Measurements from ENCODE around the gene CX3CL1. TPM values are rescaled to one million over a fixed set of nuclear protein-coding genes. Genes with fewer than 3 reads are reported as not detected.
"Not testable (repeated sequence)": the region's sequence is repeated elsewhere in the genome, so short reads cannot be mapped to it uniquely, and the experiment has no call there.

Gene CX3CL1
- polyA plus RNA-seq, 3 donors, result 24.2 to 41.9 (median 30.4) TPM

DNA sequence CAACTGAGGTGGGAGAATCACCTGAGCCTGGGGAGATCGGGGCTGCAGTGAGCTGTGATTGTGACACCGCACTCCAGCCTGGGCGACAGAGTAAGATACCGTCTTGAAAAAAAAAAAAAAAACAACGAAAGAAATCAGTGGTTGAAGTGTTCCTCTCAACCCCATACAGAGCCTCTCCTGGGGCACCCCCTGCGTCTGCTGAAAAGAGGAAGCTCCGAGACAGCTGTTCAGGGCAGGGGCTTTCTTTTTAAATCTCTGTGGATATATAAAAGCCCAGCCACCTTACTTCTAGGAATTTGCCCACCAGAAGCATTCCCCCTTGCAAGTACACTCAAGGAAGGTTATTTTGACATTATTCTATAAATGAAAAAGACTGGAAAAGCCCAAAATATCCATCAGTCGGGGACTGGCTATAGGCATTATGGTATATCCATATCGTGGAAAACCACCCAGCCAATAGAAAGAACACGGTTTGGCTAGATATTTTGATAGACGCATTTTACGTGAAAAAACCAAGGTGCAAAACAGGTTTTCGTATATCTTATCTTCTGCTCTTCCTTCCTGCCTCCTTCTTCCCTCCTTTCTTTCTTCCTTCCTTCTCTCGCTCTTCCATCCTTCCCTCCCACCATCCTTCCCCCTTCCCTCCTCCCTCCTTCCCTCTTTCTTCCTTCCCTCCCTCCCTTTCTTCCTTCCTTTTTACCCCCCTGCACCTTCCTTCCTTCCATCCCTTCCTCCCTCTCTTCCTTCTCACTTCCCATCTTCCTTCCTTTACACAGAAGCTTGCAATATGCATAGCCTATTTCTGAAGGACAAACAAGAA lies 22.9 kb upstream of the CX3CL1 start:
- DNase-seq (ENCODE audit: extremely low read depth in 1 of 11, low read depth in 9 of 11, low spot score in 4 of 11), result no peak

DNA sequence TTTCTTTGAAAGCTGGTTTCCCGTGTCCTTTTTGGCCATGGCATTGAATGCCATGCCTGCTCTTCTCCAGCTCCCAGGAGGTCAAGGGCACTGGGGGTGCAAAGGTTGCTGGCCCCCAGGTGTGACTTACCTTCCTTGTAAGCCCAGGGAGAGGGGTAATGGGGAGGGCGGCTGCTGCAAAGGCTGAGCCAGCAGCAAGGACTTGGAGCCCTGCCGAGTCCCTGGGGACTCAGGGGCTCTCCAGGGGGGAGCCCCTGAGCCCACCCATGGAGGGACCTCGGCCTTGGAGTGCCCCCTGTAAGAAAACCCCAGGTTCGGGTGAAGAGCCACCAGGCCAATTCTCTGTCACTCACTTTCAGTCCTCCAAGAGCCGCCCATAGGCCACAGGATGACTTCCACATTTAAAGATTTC lies 19.6 kb upstream of the CX3CL1 start:
- DNase-seq (ENCODE audit: extremely low read depth in 1 of 11, low read depth in 9 of 11, low spot score in 4 of 11), result no peak

DNA sequence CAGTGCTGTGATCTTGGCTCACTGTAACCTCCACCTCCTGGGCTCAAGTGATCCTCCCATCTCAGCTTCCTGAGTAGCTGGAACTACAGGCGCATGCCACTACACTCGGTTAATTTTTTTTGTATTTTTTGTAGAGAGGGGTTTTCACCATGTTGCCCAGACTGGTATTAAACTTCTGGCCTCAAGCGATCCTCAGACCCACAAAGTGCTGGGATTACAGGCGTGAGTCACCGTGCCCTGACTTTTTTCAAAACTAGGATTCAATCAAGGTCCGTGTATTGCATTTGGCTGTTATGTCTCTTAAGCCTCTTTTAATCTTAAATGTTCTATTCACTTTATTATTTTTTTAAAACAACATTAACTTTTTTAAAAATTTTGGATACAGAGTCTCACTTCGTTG lies 18.0 kb upstream of the CX3CL1 start:
- DNase-seq (ENCODE audit: extremely low read depth in 1 of 11, low read depth in 9 of 11, low spot score in 4 of 11), result no peak

DNA sequence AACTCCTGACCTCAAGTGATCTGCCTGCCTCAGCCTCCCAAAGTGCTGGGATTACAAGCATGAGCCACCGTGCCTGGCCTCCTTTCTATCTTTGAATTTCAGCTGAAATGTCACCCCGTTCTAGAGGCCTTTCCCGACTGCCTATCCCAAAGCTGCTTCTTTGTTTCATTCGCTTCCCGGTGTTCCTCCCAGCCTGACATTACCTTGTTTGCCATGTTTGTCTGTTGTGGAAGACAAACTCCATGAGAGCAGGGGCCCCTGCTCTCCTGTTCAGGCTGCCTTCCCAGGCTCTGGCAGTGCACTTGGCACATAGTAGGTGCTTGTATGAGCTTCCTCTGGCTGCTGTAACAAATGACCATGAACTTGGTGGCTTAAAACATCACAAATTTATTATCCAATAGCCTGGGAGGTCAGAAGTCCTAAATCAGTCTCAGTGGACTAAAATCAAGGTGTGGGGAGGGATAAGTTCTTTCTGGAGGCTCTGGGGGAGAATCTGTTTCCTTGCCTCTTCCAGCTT lies 16.3 kb upstream of the CX3CL1 start:
- DNase-seq (ENCODE audit: extremely low read depth in 1 of 11, low read depth in 9 of 11, low spot score in 4 of 11), result no peak

DNA sequence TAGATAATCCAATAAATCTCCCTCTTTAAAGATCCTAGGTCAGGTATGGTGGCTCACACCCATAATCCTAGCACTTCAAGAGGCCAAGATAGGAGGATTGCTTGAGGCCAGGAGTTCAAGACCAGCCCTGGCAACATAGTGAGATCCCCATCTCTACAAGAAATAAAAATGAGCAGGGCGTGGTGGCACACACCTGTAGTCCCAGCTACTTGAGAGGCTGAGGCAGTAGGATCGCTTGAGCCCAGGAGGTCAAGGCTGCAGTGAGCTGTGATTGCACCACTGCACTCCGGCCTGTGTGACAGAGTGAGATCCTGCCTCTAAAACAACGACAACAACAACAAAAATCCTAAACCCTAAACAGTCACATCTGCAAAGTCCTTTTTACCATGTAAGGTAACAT lies 15.7 kb upstream of the CX3CL1 start:
- DNase-seq (ENCODE audit: extremely low read depth in 1 of 11, low read depth in 9 of 11, low spot score in 4 of 11), result no peak

DNA sequence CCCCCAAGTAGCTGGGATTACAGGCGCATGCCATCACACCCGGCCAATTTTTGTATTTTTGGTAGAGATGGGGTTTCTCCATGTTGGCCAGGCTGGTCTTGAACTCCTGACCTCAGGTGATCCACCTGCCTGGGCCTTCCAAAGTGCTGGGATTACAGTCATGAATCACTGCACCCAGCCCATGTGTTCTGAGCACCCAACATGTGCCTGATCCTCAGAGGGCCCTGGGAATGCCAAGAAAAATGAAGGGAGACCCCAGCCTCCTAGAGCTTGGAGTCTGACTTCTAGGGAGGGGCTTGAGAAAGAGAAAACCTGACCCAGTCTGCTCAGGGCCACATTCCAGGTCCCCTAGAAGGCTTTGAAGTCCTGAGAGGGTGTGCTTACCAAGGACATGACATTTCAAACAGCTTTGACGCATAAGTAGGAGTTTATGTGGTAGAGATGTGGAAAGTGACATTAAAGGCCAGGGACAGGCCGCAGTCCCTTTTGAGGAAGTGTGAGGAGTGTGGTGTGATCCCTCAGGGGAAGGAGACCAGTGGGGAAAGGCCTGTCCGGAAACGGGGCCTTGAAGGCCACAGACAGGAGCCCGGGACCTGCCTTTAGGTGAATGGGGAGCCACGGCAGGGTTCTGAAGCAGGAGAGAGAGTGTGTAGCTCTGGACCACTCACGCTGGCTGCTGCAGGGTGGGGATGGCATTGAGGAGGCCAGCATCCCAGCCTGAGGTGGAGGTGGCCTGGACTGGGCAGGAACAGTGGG lies 14.8 kb upstream of the CX3CL1 start:
- no peak for DNase-seq (ENCODE audit: extremely low read depth in 1 of 11, low read depth in 9 of 11, low spot score in 4 of 11)

DNA sequence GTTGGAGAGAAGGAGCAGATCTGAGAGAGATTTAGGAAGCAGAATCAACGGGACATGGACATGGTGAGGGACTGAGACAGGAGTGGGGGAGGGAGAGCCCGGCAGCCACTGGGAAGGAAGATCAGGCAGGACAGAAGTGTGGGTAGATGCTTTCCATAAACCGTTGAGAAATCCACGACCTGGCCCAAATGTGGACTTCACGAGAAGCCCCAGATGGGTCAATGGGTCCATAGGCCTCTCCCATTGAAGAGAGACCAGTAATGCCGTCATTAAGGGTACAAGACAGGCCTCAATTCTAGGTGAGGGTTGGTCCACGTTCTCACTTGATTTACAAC lies 14.2 kb upstream of the CX3CL1 start:
- no peak for DNase-seq (ENCODE audit: extremely low read depth in 1 of 11, low read depth in 9 of 11, low spot score in 4 of 11)

DNA sequence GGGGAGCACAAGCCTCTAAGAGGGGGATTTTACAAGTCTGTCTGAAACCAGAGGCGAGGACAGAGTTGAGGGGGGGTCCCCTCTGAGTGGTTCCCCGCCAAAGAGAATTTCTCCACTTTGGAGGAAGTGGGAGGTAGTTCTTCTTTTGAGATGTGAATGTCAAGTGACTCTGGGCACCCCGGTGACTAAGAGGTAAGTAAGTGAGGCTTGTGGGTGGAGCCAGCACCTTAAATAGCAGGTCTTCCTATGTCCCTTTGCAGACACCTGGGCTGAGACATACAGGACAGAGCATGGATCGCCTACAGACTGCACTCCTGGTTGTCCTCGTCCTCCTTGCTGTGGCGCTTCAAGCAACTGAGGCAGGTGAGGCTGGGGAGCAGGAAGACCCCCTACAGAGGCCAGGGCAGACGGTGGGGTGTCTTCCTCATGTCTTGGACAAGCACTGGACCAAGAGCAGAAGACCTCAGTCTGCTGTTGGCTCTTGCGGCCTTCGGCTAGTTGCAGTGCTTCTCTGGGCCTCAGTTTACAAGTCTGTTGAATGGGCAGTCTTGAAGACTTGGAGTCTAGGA lies 13.7 kb upstream of the CX3CL1 start, which contains the start of gene CCL22:
TSS of gene CCL22 (plus strand) at position 257 of the 569 bp plus-strand sequence. CDS start at position 291, 34 bp downstream.
- DNase-seq (ENCODE audit: extremely low read depth in 1 of 11, low read depth in 9 of 11, low spot score in 4 of 11), result no peak

DNA sequence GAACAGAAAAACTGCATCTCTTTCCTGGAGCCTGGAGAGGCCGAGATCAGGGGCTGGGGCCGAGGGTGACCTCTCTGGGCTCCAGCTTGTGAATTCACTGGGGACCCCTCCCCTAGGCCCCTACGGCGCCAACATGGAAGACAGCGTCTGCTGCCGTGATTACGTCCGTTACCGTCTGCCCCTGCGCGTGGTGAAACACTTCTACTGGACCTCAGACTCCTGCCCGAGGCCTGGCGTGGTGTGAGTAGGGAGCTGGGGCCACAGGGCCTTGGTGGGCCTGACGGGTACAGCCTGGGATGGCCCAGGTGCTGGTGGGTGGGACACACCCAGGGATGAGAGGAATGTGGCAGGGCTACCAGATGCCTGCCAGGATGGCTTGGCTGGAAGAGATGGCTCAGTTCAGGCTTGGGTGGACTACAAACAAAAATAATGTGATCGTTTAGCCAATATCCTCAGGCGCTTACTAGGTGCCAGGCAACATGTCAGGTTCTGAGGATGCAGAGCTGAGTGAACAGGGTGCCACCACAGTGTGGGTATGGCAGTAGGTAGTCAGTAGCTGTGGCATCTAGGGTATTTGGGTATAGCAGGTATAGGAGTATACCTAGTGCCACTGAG lies 11.9 kb upstream of the CX3CL1 start:
- no peak for DNase-seq (ENCODE audit: extremely low read depth in 1 of 11, low read depth in 9 of 11, low spot score in 4 of 11)

DNA sequence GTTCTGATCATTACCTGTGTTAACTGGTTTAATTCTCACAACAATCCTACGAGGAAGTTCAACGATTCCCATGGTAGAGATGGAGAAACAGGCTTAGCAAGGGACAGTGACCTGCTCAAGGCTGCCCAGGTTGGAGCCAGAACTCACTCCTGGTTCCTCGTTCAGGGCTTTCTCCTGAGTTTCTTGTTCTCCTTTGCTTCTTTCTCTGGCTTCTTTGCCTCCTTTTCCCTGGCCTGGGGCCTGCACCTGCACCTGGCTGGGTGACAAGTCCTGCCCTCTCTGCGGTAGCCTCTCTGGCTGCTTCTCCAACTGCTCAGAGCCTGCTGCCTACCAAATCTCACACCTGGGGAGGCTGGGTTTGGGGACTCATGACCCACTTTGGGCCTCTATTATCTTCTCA lies 10.9 kb upstream of the CX3CL1 start:
- DNase-seq (ENCODE audit: extremely low read depth in 1 of 11, low read depth in 9 of 11, low spot score in 4 of 11), result no peak

DNA sequence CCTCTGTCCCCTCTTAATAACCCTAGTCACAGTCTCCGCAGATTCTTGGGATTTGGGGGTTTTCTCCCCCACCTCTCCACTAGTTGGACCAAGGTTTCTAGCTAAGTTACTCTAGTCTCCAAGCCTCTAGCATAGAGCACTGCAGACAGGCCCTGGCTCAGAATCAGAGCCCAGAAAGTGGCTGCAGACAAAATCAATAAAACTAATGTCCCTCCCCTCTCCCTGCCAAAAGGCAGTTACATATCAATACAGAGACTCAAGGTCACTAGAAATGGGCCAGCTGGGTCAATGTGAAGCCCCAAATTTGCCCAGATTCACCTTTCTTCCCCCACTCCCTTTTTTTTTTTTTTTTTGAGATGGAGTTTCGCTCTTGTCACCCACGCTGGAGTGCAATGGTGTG lies 8.1 kb upstream of the CX3CL1 start:
- no peak for DNase-seq (ENCODE audit: extremely low read depth in 1 of 11, low read depth in 9 of 11, low spot score in 4 of 11)

DNA sequence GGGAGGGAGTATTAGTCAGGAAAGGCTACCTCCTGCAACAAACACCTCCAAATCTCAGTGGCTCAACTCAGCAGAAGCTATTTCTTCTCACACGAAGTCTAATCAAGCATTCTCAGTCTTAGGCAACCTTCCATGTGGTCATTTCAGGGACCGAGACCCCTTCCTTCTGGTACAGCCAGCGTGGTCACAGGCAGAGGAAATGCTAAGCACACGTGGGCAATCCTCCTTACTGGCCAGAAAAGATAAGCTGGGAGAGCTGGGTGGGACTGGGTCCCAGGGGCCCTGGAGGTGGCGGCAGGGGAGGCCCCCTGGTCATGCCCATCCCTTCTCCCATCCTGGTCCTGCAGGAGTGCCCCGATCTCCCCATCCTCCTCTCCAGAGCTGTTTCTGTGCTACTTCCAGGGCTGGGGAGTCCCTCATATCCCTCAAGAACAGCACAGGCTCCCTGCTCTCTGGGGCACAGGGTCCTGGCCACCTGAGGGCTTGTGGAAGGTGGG lies 5.7 kb upstream of the CX3CL1 start:
- DNase-seq (ENCODE audit: extremely low read depth in 1 of 11, low read depth in 9 of 11, low spot score in 4 of 11), result no peak

DNA sequence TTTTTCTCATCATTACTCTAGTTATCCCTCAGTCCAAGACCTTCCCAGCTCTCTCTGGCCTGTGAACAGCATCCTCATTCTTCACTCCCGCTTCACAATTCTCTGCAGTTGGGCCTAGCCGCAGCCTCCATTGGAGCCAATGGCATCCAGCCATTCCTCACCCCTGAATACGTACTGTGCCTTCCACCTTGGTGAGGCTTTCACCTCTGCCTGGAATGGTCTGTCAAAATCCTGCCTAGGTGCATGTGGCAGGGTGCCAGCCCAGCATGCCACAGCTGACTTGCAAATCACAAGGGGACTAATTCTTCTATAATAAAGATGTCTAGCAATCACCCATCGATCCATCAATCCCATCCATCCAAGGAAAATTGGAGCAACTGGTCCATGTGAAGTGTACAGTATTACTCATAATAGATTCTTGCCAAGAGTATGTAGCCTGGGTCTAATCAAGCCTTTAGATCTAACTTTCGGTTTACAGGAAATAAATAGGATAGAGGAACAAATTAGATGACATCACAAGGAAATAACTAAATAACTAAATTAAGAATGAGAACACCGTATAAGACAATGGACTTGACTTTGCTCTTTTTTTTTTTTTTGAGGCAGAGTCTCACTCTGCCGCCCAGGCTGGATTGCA lies 5.1 kb upstream of the CX3CL1 start:
- no peak for DNase-seq (ENCODE audit: extremely low read depth in 1 of 11, low read depth in 9 of 11, low spot score in 4 of 11)

DNA sequence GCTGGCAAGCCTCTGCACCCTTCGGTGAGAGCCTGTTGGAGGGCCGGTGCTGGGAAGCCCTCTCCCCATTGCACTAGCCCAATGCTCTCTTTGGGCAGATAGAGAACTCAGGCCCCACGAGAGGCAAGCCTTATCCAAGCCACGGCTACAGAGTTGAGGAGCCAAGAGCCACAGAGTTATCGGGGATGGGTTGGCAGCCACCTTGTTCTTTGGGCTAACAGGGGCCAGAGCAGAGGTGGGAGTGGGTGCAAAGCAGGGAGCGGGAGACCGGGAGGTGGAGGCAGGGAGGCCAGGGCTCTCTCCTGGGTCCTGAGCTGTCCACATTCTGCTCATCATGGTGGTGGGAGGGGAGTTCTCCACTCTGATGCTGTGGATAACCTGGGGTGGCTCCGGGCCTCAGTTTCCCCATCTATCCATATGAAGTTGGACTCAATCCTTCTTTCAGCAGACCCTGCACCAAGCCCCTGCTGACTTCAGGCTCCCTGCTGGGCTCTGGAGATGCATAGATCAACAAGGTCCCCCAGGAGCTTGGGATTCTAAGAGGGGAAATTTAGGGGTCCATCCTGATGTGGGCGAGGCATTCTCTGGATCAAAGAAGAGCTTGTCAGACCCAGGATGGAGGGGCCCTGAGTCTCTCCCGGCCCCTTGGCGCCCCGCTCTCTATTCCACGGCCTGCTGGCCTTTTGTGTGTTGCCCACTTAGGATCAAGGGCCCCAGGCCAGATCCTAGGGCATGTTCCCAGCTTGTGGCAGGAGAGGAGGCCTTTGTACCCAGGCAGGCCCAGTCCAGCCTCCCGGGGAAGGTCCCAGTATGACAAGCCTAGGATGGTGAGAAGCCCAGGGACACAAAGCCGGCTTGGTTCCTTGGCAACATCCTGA lies 557 bp upstream of the CX3CL1 start:
- DNase-seq (ENCODE audit: extremely low read depth in 1 of 11, low read depth in 9 of 11, low spot score in 4 of 11), result no peak

DNA sequence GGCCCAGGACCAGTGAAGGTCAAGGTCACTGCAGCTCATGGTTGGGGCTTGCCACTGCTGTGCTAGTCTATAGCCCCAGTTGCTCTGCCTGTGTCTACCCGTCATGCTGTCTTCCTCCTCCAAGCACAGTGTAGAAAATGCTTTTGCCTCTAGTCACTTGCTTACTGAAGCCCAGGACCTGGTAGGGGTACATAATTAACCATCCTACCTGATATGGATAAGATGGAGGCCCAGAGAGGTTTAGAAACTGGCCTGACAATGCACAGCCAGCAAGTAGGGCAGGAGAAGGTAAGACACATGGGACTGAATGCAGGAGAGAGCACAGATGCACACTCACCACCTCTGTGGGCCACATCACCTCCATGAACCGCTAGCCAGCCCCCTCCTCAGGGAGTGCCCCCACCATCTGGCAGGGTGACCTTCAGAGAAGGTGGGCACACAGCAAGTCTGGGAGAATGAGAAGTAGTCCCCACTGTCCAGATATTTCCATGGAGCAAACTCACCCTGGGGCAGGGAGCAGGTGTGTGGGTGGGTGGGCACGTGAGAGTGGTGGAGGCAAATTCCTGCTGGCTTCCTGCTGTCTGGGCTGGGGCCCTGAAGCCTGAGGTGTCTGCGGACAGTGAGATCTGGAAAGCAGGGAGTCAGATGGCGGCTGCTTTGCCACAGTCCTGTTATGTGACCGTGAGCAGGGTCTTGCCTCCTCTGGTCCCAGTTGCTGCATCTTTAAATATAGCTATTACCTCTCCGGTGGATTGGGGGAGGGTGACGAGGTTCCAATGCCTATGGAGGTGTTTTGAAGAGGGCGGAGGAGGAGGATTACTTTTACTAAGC lies 1.0 kb downstream of the CX3CL1 start:
- DNase-seq (ENCODE audit: extremely low read depth in 1 of 11, low read depth in 9 of 11, low spot score in 4 of 11), result no peak

DNA sequence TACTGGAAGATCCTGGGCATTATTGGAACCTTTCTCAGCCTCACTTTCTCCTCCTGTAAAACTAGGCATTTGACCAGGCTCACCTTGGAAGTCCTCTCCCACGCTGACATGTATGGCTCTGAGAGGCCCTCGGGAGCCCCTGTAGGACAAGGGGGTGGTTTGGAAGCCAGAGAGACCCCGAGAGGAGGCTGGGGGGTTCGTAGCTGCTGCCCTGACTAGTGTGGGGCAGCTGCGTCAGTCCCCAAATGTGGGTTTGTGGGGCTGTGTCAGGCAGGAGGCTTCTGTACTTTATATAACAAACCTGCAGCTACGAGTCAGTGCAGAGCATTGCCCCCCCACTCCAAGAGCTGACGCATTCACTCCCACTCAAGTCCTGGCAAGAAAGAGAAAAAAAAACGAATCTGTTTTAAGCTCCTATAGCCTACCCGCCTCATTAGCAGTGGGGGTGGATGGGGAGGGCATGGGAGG lies 1.8 kb downstream of the CX3CL1 start:
- peak in 2 of 11 donors; percentile 45 to 57 for DNase-seq (ENCODE audit: extremely low read depth in 1 of 11, low read depth in 9 of 11, low spot score in 4 of 11)

DNA sequence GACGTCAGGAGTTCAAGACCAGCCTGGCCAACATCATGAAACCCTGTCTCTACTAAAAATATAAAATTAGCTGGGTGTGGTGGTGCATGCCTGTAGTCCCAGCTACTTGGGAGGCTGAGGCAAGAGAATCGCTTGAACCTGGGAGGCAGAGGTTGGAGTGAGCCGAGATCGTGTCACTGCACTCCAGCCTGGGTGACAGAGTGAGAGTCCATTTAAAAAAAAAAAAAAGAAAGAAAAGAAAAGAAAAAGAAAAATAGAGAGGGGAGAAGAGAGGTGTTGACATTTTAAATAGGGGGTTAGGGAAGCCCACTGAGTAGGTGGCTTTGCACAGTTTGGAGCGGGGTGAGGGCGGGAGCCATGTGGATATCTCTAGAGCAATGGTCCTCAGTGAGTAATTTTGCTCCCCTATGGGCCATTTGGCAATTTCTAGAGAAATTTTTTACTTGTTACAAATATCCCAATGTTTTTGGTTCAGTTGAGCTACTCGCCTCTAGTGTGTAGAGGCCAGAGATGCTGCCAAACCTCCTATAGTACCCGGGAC lies 2.7 kb downstream of the CX3CL1 start:
- not testable (repeated sequence) for DNase-seq (ENCODE audit: extremely low read depth in 1 of 11, low read depth in 9 of 11, low spot score in 4 of 11)

Data from renal cortex interstitium (tissue), 11 donors.